ENCODE measurements around the gene TERB2. TPM values are rescaled to one million over a fixed set of nuclear protein-coding genes. Genes with fewer than 3 reads are reported as not detected.

TERB2 gene
- total and polyA plus RNA-seq, 2 of the 4 experiments (the other 2 are of a cell fraction) = not detected

- intact Hi-C loops (cut with micrococcal nuclease) (no loop called here), dilution Hi-C loops (cut with HindIII; ENCODE audit: low sequenced_read_pairs, unreplicated experiment) (no loop called here), in situ Hi-C loops (cut with MboI; ENCODE audit: low sequenced_read_pairs) (no loop called here)
- H3K4me1 ChIP-seq (ENCODE audit: control insufficient read depth, insufficient read depth, low read length) = no peaks in the 10 kb centered on the region
- no peaks in the 10 kb centered on the region for H3K27me3 ChIP-seq (ENCODE audit: control insufficient read depth, insufficient read depth, low read length)
- no peak overlapping the region for H3K4me2 ChIP-seq (ENCODE audit: low read depth, low read length)
- no peak overlapping the region for H4K5ac ChIP-seq (ENCODE audit: low read depth, low read length)
- H3K9me1 ChIP-seq (ENCODE audit: insufficient read depth, low read length) = no peaks in the 10 kb centered on the region
- H2BK5ac ChIP-seq (ENCODE audit: low read depth, low read length, poor library complexity, severe bottlenecking) = no peak overlapping the region
- H4K20me1 ChIP-seq (ENCODE audit: insufficient read depth, low read length) = no peaks in the 10 kb centered on the region
- no peak for DNase-seq
- no peaks in the 10 kb centered on the region for H3K36me3 ChIP-seq (ENCODE audit: control insufficient read depth, insufficient read depth, low read length)
- H2BK120ac ChIP-seq (ENCODE audit: low read depth, low read length) = no peak overlapping the region
- no peak for ATAC-seq (ENCODE audit: low read depth)
- no TSS peak for BruUV-seq (replicated peaks)
- no peak overlapping the region for H4K8ac ChIP-seq (ENCODE audit: low read depth in 2 of 2, low read length in 2 of 2)
- no peak overlapping the region for H3K23ac ChIP-seq (ENCODE audit: low read depth, low read length)
- H3K9ac ChIP-seq (ENCODE audit: low read depth, low read length) = no peak overlapping the region
- no peak overlapping the region for H2AK5ac ChIP-seq (ENCODE audit: low read depth, low read length)
- no CpG with 5 or more reads among the region's 1 CpG for WGBS, 2 experiments (ENCODE audit: extremely low coverage in 2 of 2, insufficient read length in 1 of 2)
- ChIA-PET POLR2A (ENCODE audit: unreplicated experiment) (no interaction called here), CTCF (no interaction called here)
- no peak overlapping the region for H3K4me3 ChIP-seq (ENCODE audit: insufficient read depth, low read depth, low read length)
- no peaks in the 10 kb centered on the region for H3K79me1 ChIP-seq (ENCODE audit: low read depth in 1 of 2, low read length in 2 of 2)
- TF ChIP-seq MXI1 (IDR thresholded peaks at IDR 0.05; ENCODE audit: borderline replicate concordance, low read depth, low read length) = no peak
- no peak for TF ChIP-seq RFX5 (IDR thresholded peaks at IDR 0.05; ENCODE audit: low read depth, low read length)
- no peak for TF ChIP-seq ELK1 (IDR thresholded peaks at IDR 0.05; ENCODE audit: borderline replicate concordance, low read depth, low read length)
- no peak for TF ChIP-seq MAFK (IDR thresholded peaks at IDR 0.05; ENCODE audit: low read depth, low read length)
- TF ChIP-seq NFE2L2 (IDR thresholded peaks at IDR 0.05; ENCODE audit: low read depth, low read length) = no peak
- no peak for TF ChIP-seq POLR2A (IDR thresholded peaks at IDR 0.05; ENCODE audit: low read depth, low read length)
- TF ChIP-seq SMC3 (IDR thresholded peaks at IDR 0.05; ENCODE audit: low read depth, low read length) = no peak
- TF ChIP-seq USF2 (IDR thresholded peaks at IDR 0.05; ENCODE audit: low read depth, low read length) = no peak
- TF ChIP-seq, protein P1, sequence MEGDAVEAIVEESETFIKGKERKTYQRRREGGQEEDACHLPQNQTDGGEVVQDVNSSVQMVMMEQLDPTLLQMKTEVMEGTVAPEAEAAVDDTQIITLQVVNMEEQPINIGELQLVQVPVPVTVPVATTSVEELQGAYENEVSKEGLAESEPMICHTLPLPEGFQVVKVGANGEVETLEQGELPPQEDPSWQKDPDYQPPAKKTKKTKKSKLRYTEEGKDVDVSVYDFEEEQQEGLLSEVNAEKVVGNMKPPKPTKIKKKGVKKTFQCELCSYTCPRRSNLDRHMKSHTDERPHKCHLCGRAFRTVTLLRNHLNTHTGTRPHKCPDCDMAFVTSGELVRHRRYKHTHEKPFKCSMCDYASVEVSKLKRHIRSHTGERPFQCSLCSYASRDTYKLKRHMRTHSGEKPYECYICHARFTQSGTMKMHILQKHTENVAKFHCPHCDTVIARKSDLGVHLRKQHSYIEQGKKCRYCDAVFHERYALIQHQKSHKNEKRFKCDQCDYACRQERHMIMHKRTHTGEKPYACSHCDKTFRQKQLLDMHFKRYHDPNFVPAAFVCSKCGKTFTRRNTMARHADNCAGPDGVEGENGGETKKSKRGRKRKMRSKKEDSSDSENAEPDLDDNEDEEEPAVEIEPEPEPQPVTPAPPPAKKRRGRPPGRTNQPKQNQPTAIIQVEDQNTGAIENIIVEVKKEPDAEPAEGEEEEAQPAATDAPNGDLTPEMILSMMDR (conservative IDR thresholded peaks at IDR 0.05; ENCODE audit: low read depth, low read length) = no peak
- no peak for TF ChIP-seq MAZ (IDR thresholded peaks at IDR 0.05; ENCODE audit: borderline replicate concordance, low read depth, low read length)
- TF ChIP-seq RAD21 (IDR thresholded peaks at IDR 0.05; ENCODE audit: low read length) = no peak
- TF ChIP-seq CEBPB (IDR thresholded peaks at IDR 0.05; ENCODE audit: low read depth, low read length) = no peak
- TF ChIP-seq RCOR1 (IDR thresholded peaks at IDR 0.05; ENCODE audit: insufficient replicate concordance, low read length) = no peak
- no peak for TF ChIP-seq FOS (IDR thresholded peaks at IDR 0.05; ENCODE audit: low read depth, low read length)
- TF ChIP-seq BHLHE40 (IDR thresholded peaks at IDR 0.05; ENCODE audit: low read depth, low read length) = no peak
- TF ChIP-seq CHD1 (IDR thresholded peaks at IDR 0.05; ENCODE audit: low read depth, low read length) = no peak
- no peak overlapping the region for H3K56ac ChIP-seq (ENCODE audit: extremely low read depth, insufficient read depth, low read length)
- no peak overlapping the region for H3K18ac ChIP-seq (ENCODE audit: low read depth, low read length)
- H3K4ac ChIP-seq (ENCODE audit: low read depth, low read length) = no peak overlapping the region
- no peak overlapping the region for H2AK9ac ChIP-seq (replicated peaks; ENCODE audit: low read depth, low read length, poor library complexity)
- no peak overlapping the region for H2BK15ac ChIP-seq (ENCODE audit: low read depth, low read length)
- H4K91ac ChIP-seq (ENCODE audit: insufficient read depth, low read depth, low read length) = no peak overlapping the region
- H2AFZ ChIP-seq (replicated peaks; ENCODE audit: low read length, poor library complexity) = no peak overlapping the region
- no peaks in the 10 kb centered on the region for H3K9me3 ChIP-seq (ENCODE audit: control insufficient read depth, insufficient read depth, low read length)
- no peak overlapping the region for H3K14ac ChIP-seq (replicated peaks; ENCODE audit: low read depth, low read length)
- H3K27ac ChIP-seq (ENCODE audit: insufficient read depth, low read length) = no peak overlapping the region
- H2BK20ac ChIP-seq (ENCODE audit: low read depth, low read length) = no peak overlapping the region
Measured at GRCh38 chr15:44918136-44918535, 38.4 kb upstream of the TERB2 start.
